LNCAP (cell line): Measurements from ENCODE around the gene OLFML3.
A peak's percentile ranks its signal among the peaks of the same experiment; 100 is the strongest.

Experiments
- TF ChIP-seq, protein P1 (sequence below): fragments of 450-650 bp; IDR thresholded peaks from 2 replicates; pipeline ENCODE4 v1.5.1; 2017; ENCODE audit warnings: mild to moderate bottlenecking

OLFML3 gene, protein sequence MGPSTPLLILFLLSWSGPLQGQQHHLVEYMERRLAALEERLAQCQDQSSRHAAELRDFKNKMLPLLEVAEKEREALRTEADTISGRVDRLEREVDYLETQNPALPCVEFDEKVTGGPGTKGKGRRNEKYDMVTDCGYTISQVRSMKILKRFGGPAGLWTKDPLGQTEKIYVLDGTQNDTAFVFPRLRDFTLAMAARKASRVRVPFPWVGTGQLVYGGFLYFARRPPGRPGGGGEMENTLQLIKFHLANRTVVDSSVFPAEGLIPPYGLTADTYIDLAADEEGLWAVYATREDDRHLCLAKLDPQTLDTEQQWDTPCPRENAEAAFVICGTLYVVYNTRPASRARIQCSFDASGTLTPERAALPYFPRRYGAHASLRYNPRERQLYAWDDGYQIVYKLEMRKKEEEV

DNA sequence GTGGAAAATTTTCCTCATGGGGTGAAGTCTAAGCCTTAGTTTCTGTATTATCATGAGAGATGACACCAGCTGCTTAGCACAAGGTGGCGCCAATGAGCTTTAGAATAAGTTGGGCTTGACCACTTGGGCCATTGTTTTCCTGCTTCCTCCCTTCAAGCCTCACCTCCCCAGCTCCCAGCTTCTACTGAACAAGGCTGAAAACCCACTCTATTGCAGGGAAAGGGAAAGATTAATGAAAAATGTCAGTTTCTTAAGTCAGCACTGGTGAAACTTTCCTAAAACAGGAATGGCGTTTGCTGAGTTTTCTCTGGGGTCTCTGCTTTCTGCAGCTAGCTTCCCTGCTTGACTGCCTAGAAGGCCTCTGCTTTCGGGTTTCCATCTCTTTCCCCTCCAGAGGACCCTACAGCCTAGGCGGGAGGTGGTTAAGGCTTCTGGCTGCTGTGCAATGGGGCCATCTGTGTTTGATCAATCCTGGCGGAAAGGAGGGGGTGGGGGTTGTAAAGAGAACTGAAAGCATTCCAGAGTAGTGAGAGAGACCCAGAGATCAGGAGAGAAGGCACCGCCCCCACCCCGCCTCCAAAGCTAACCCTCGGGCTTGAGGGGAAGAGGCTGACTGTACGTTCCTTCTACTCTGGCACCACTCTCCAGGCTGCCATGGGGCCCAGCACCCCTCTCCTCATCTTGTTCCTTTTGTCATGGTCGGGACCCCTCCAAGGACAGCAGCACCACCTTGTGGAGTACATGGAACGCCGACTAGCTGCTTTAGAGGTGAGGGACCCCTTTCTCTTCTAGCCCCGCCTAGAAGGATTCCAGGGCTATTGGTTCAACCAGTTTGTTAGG lies at the start of gene OLFML3:
Gene OLFML3, plus strand, starts transcription at position 612 of the 840 bp plus-strand sequence. Its CDS starts 43 bp downstream, at position 655.
- TF ChIP-seq, protein P1, sequence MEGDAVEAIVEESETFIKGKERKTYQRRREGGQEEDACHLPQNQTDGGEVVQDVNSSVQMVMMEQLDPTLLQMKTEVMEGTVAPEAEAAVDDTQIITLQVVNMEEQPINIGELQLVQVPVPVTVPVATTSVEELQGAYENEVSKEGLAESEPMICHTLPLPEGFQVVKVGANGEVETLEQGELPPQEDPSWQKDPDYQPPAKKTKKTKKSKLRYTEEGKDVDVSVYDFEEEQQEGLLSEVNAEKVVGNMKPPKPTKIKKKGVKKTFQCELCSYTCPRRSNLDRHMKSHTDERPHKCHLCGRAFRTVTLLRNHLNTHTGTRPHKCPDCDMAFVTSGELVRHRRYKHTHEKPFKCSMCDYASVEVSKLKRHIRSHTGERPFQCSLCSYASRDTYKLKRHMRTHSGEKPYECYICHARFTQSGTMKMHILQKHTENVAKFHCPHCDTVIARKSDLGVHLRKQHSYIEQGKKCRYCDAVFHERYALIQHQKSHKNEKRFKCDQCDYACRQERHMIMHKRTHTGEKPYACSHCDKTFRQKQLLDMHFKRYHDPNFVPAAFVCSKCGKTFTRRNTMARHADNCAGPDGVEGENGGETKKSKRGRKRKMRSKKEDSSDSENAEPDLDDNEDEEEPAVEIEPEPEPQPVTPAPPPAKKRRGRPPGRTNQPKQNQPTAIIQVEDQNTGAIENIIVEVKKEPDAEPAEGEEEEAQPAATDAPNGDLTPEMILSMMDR = peak; percentile 77

- TF ChIP-seq, protein P1 = peak; percentile 33; the same call in 1 of the 2 replicates
Measured at GRCh38 chr1:113929750-113930498, 49.4 kb upstream of the OLFML3 start.

DNA sequence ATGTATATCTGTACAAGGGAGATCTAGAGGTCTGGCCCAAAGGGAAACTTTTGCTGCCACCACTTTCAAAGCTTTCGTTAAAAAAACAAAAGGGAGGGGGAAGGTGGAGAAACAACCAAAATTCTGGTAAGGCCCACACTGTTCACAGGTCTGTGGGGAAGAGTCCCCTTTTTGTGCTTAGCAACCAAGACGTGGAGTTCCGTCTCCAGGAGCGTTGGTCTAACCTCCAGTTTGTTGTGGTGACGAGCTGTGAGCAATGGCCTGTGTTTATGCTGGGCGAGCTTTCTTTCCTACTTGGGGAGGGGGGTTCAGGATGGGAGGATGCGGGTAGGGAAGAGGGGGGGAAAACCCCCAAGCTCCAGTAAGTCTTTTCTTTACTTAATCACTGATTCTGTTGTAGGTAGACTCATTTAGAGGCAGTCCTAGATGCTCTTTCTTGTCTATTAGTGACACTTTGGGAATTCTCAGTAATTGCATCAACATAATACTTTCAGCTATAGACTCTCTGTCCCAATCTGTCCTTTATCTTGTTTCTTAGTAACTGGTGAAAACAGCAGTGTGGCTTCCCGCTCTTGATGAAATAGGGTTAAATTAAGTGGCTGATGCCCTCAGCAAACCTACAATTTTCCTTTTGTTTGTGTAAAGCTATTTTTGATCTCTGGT lies 48.6 kb upstream of the OLFML3 start:
- TF ChIP-seq, protein P1 = no peak

DNA sequence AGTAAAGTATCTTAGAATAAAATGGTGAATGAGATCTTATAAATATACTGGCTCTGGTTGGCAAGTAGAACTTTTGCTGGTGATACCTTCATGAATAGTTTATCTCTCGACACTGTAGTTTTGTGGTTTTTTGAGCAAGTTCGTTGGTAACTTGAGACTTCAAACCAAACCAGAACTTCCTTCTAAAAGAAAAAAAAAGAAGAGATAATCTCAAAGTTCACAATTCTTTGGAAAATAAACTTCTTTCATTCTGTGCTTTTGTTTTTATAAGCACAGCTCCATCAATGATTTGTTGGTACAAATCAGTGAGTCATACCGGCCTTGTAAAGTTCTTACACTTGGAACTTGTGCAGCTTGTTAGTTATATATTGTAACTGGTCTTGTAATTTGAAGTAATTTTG lies 47.8 kb upstream of the OLFML3 start:
- TF ChIP-seq, protein P1 = no peak

GRCh38 chr1:113934006-113934405 lies 45.3 kb upstream of the OLFML3 start:
- TF ChIP-seq, protein P1 = no peak

- TF ChIP-seq, protein P1 = no peak
Measured at GRCh38 chr1:113934511-113935055, 44.7 kb upstream of the OLFML3 start.
